AG04449 (cell line): ENCODE results near the gene DPH6.
"Not testable (repeated sequence)": the region's sequence is repeated elsewhere in the genome, so short reads cannot be mapped to it uniquely, and the experiment has no call there.

Experiments
- CTCF ChIA-PET: fragments of 350-600 bp; formaldehyde crosslinking; extraction: SDS; loops from one replicate; lab custom pipeline; 2021; ENCODE audit warnings: antibody characterized with exemption; lab: Yijun Ruan, JAX
- POLR2A ChIA-PET: fragments of 400-600, 350-600 bp; formaldehyde crosslinking; extraction: SDS; loops from one replicate; lab custom pipeline; 2020; ENCODE audit warnings: antibody characterized with exemption, inconsistent platforms; lab: Yijun Ruan, JAX
- DNase-seq: peaks from one replicate; pipeline ENCODE4 v3.0.0-alpha.2; 2010; ENCODE audit warnings: low read depth, low spot score
- H3K4me3 ChIP-seq: 2 replicates; pipeline ENCODE4 v1.5.1; 2011; ENCODE audit warnings: low read depth, mild to moderate bottlenecking, control low read depth, low read length
- TF ChIP-seq, protein P1 (sequence below): IDR thresholded peaks from one replicate; pipeline ENCODE4 v1.5.1; 2011; ENCODE audit warnings: mild to moderate bottlenecking, moderate library complexity, low read length, control low read depth, inconsistent platforms; ENCODE audit not compliant: insufficient read depth; ENCODE audit errors: missing control alignments

DPH6 gene

DNA sequence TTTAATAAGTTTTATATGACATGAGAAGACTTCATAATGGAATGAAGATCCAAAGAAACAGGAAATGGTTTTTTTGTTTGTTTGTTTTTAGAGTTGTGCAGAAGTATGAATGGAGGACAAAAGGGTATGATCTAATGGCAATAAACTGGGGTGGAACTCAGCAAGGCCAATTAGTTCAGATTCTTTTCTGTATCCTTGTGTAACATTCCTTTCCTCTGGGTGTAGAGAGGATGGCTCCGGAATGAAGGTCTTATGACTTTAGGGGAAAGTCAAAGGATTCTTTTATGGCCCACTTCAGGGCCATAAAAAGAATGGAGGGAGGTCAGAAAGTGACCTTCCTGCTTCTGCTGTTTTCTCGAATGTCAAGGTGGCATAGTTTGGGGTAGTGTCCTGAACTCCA lies 152.6 kb downstream of the DPH6 start:
- peak; percentile 12 for DNase-seq
- ChIA-PET POLR2A (no interaction called here), CTCF (no interaction called here)
- TF ChIP-seq, protein P1, sequence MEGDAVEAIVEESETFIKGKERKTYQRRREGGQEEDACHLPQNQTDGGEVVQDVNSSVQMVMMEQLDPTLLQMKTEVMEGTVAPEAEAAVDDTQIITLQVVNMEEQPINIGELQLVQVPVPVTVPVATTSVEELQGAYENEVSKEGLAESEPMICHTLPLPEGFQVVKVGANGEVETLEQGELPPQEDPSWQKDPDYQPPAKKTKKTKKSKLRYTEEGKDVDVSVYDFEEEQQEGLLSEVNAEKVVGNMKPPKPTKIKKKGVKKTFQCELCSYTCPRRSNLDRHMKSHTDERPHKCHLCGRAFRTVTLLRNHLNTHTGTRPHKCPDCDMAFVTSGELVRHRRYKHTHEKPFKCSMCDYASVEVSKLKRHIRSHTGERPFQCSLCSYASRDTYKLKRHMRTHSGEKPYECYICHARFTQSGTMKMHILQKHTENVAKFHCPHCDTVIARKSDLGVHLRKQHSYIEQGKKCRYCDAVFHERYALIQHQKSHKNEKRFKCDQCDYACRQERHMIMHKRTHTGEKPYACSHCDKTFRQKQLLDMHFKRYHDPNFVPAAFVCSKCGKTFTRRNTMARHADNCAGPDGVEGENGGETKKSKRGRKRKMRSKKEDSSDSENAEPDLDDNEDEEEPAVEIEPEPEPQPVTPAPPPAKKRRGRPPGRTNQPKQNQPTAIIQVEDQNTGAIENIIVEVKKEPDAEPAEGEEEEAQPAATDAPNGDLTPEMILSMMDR = no peak
- no peak overlapping the region for H3K4me3 ChIP-seq

DNA sequence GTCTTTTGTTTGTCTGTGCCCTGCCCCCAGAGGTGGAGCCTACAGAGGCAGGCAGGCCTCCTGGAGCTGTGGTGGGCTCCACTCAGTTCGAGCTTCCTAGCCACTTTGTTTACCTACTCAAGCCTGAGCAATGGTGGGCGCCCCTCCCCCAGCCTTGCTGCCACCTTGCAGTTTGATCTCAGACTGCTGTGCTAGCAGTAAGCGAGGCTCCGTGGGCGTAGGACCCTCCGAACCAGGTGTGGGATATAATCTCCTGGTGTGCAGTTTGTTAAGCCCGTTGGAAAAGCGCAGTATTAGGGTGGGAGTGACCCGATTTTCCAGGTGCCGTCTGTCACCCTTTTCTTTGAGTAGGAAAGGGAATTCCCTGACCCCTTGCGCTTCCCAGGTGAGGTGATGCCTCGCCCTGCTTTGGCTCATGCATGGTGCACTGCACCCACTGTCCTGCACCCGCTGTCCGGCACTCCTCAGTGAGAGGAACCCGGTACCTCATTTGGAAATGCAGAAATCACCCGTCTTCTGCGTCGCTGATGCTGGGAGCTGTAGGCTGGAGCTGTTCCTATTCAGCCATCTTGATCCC lies 154.5 kb downstream of the DPH6 start:
- POLR2A ChIA-PET, H3K4me3 ChIP-seq, CTCF ChIA-PET, DNase-seq: not testable (repeated sequence)

DNA sequence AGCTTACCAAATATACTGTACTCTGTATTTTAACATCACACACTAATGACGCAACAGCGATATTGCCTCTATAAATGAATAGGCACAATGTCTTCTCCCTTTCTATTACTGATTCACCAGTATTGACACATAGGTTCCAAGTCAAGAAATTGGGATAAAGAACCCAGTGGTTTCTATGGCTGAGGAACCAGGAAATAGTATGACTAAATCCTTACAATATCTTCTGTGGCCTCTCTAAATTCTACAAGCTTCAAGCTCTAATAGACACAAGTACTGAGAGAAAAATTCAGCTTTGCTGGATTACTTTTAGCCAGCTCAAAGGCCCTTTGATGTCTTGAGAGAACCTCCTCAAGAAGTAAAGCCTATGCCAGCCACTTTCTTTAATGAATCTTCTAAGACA lies 162.5 kb downstream of the DPH6 start:
- CTCF ChIA-PET = no interaction called here
- POLR2A ChIA-PET = no interaction called here
- TF ChIP-seq, protein P1 = no peak
- DNase-seq = no peak
- no peak overlapping the region for H3K4me3 ChIP-seq

DNA sequence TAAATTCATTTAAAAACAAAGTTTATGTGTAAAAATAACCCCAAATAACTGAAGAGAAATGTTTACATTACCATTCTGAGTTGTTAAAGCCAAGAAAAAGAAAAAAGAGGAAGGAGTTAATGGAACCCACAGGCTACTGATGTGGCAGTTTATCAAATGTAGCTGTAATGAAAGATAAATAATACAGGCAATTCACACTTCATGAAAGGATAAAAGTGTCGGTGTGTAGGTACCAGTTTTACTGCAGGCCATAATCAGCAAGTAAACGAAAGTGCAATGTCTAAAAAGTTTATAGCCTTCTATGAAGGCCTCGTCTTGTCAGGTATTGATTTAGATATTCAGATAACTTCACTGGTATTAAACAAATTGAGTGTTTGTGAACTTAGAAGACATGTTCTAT lies 164.6 kb downstream of the DPH6 start:
- TF ChIP-seq, protein P1 = no peak
- ChIA-PET CTCF (no interaction called here), POLR2A (no interaction called here)
- DNase-seq = no peak
- H3K4me3 ChIP-seq = no peak overlapping the region

DNA sequence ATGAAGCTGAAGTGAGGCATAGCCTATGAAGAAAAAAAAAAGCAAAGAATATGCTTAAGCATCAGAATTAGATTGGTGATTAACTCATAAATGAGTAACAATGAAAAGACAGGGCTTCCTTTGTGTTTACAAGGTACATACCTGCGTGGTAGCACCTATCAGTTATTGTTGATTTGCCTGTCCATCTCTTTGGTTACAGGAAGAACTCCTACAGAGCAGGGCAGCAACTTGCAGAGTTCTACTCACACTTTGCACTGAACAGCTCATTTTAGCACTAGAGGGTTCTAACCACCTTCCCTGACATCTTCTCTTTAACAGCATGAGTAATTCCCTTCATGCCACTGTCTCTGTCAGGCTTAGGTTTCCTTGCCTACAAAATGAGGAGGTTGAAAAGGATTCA lies 166.0 kb downstream of the DPH6 start:
- POLR2A ChIA-PET = no interaction called here
- CTCF ChIA-PET = no interaction called here
- no peak overlapping the region for H3K4me3 ChIP-seq
- TF ChIP-seq, protein P1 = no peak
- DNase-seq = no peak

DNA sequence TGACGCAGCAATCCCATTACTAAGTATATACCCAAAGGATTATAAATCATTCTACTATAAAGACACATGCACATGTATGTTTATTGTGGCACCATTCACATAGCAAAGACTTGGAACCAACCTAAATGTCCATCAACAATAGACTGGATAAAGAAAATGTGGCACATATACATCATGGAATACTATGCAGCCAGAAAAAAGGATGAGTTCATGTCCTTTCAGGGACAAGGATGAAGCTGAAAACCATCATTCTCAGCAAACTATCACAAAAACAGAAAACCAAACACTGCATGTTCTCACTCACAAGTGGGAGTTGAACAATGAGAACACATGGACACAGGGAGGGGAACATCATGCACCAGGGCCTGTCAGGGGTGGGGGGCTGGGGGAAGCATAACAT lies 167.5 kb downstream of the DPH6 start:
- POLR2A ChIA-PET, DNase-seq, H3K4me3 ChIP-seq, CTCF ChIA-PET: not testable (repeated sequence)

DNA sequence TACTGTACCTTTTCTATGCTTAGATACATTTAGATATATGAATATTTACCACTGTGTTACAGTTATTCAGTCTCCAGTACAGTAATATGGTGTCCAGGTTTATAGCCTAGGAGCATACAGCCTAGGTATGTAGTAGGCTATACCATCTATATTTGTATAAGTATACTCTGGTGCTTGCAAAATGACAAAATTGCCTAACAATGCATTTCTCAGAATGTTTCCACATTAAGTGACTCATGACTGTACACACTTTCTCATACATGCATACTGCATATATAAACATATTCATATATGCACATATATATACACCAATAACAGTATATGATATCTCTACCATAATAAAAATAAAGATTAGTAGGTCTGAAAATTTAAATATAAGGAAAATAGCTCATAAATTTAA lies 169.3 kb downstream of the DPH6 start:
- ChIA-PET CTCF (no interaction called here), POLR2A (interaction anchor here (0.6 kb wide), 1 partner anchor 15 kb away, joined by 3 read pairs; no protein-coding TSS in a partner anchor)
- no peak overlapping the region for H3K4me3 ChIP-seq
- TF ChIP-seq, protein P1 = no peak
- no peak for DNase-seq

DNA sequence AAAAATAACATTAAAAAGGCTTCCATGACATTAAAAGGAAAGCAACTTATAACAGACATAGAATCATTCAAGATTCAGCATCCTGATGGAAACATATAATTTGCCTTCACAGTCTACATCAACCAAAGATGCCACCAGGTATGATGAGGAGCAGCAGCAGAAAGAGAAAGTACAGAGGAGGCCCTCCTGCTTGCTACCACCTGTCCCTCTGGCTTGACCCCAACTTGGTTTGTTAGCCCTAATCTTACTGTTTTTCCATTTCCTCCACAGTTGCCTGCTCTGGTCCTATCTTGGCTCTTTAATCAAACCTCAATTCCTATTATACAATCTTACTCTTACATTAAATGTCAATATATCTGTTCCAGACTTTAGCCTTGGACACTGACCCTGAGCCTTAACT lies 171.3 kb downstream of the DPH6 start:
- no peak overlapping the region for H3K4me3 ChIP-seq
- ChIA-PET POLR2A (no interaction called here), CTCF (no interaction called here)
- no peak for DNase-seq
- TF ChIP-seq, protein P1 = no peak
